ENCODE results near the gene CSNK1A1.

Gene CSNK1A1

GRCh38 chr5:149576021-149576420 lies 24.8 kb upstream of the CSNK1A1 start:
- TF ChIP-seq ZBTB7A (IDR thresholded peaks at IDR 0.05; ENCODE audit: low read depth): no peak
- no peak for TF ChIP-seq REST (IDR thresholded peaks at IDR 0.05; ENCODE audit: low read depth)
- TF ChIP-seq TCF12 (IDR thresholded peaks at IDR 0.05; ENCODE audit: low read depth): no peak
- no peak for TF ChIP-seq EGR1 (IDR thresholded peaks at IDR 0.05)
- no peak for TF ChIP-seq TAF1 (IDR thresholded peaks at IDR 0.05; ENCODE audit: low read depth)
- TF ChIP-seq USF1 (IDR thresholded peaks at IDR 0.05): no peak
- no peak for TF ChIP-seq EP300 (IDR thresholded peaks at IDR 0.05; ENCODE audit: borderline replicate concordance)
- no peak for TF ChIP-seq CREB1 (IDR thresholded peaks at IDR 0.05; ENCODE audit: low read depth)
- no peak for TF ChIP-seq NFIC (IDR thresholded peaks at IDR 0.05)
- no peak for TF ChIP-seq FOXM1 (IDR thresholded peaks at IDR 0.05; ENCODE audit: borderline replicate concordance, low read depth)
- TF ChIP-seq RAD21 (IDR thresholded peaks at IDR 0.05; ENCODE audit: low read depth): no peak
- TF ChIP-seq MAX (IDR thresholded peaks at IDR 0.05): no peak
- no peak for TF ChIP-seq CEBPB (IDR thresholded peaks at IDR 0.05)
- no peak for TF ChIP-seq TEAD4 (IDR thresholded peaks at IDR 0.05)
- no peak for TF ChIP-seq YY1 (IDR thresholded peaks at IDR 0.05; ENCODE audit: low read depth)

GRCh38 chr5:149575131-149575530 lies 23.9 kb upstream of the CSNK1A1 start:
- TF ChIP-seq RAD21 (IDR thresholded peaks at IDR 0.05; ENCODE audit: low read depth) (no peak), ZBTB7A (IDR thresholded peaks at IDR 0.05; ENCODE audit: low read depth) (no peak), CREB1 (IDR thresholded peaks at IDR 0.05; ENCODE audit: low read depth) (no peak), YY1 (IDR thresholded peaks at IDR 0.05; ENCODE audit: low read depth) (no peak), FOXM1 (IDR thresholded peaks at IDR 0.05; ENCODE audit: borderline replicate concordance, low read depth) (no peak), EP300 (IDR thresholded peaks at IDR 0.05; ENCODE audit: borderline replicate concordance) (no peak), REST (IDR thresholded peaks at IDR 0.05; ENCODE audit: low read depth) (no peak), NFIC (IDR thresholded peaks at IDR 0.05) (no peak), USF1 (IDR thresholded peaks at IDR 0.05) (no peak), TCF12 (IDR thresholded peaks at IDR 0.05; ENCODE audit: low read depth) (no peak), EGR1 (IDR thresholded peaks at IDR 0.05) (no peak), MAX (IDR thresholded peaks at IDR 0.05) (no peak), TEAD4 (IDR thresholded peaks at IDR 0.05) (no peak), TAF1 (IDR thresholded peaks at IDR 0.05; ENCODE audit: low read depth) (no peak), CEBPB (IDR thresholded peaks at IDR 0.05) (no peak)

GRCh38 chr5:149572576-149573231 lies 21.5 kb upstream of the CSNK1A1 start:
- no peak for TF ChIP-seq USF1 (IDR thresholded peaks at IDR 0.05)
- TF ChIP-seq MAX (IDR thresholded peaks at IDR 0.05): no peak
- TF ChIP-seq CEBPB (IDR thresholded peaks at IDR 0.05): no peak
- TF ChIP-seq FOXM1 (IDR thresholded peaks at IDR 0.05; ENCODE audit: borderline replicate concordance, low read depth): no peak
- TF ChIP-seq EGR1 (IDR thresholded peaks at IDR 0.05): no peak
- no peak for TF ChIP-seq ZBTB7A (IDR thresholded peaks at IDR 0.05; ENCODE audit: low read depth)
- TF ChIP-seq EP300 (IDR thresholded peaks at IDR 0.05; ENCODE audit: borderline replicate concordance): no peak
- no peak for TF ChIP-seq YY1 (IDR thresholded peaks at IDR 0.05; ENCODE audit: low read depth)
- TF ChIP-seq TEAD4 (IDR thresholded peaks at IDR 0.05): no peak
- no peak for TF ChIP-seq TCF12 (IDR thresholded peaks at IDR 0.05; ENCODE audit: low read depth)
- no peak for TF ChIP-seq TAF1 (IDR thresholded peaks at IDR 0.05; ENCODE audit: low read depth)

- TF ChIP-seq EP300 (IDR thresholded peaks at IDR 0.05; ENCODE audit: borderline replicate concordance): no peak
These were observed 20.9 kb upstream of the CSNK1A1 start for GRCh38 chr5:149572170-149572569.

GRCh38 chr5:149567226-149567625 lies 16.0 kb upstream of the CSNK1A1 start:
- no peak for TF ChIP-seq FOXM1 (IDR thresholded peaks at IDR 0.05; ENCODE audit: borderline replicate concordance, low read depth)
- TF ChIP-seq CREB1 (IDR thresholded peaks at IDR 0.05; ENCODE audit: low read depth): no peak
- TF ChIP-seq TAF1 (IDR thresholded peaks at IDR 0.05; ENCODE audit: low read depth): no peak
- TF ChIP-seq USF1 (IDR thresholded peaks at IDR 0.05): no peak
- no peak for TF ChIP-seq MAX (IDR thresholded peaks at IDR 0.05)

All from Ishikawa (cell line).